Upper lobe of right lung (tissue), 1 donor: ENCODE measurements around the gene ZNF391. TPM values are rescaled to one million over a fixed set of nuclear protein-coding genes. Genes with fewer than 3 reads are reported as not detected.
A peak's percentile ranks its signal among the peaks of the same experiment; 100 is the strongest.

Experiments
- ATAC-seq: fragments of 200-7000 bp; cut with Tn5 transposase; one replicate; pipeline ENCODE4 v1.9.1; 2020; ENCODE audit warnings: mild to moderate bottlenecking, moderate library complexity
- DNase-seq: peaks from one replicate; pipeline ENCODE4 v3.0.0-alpha.2; 2020
- H3K27ac ChIP-seq: fragments of 200-600 bp; one replicate; pipeline ENCODE4 v1.8.0; 2022
- H3K27me3 ChIP-seq: fragments of 200-600 bp; one replicate; pipeline ENCODE4 v1.8.0; 2022; ENCODE audit warnings: mild to moderate bottlenecking
- H3K36me3 ChIP-seq: fragments of 200-600 bp; one replicate; pipeline ENCODE4 v1.8.0; 2022
- H3K4me1 ChIP-seq: fragments of 200-600 bp; one replicate; pipeline ENCODE4 v1.8.0; 2022
- H3K4me3 ChIP-seq: fragments of 200-600 bp; one replicate; pipeline ENCODE4 v1.8.0; 2022; ENCODE audit warnings: mild to moderate bottlenecking
- H3K9me3 ChIP-seq: fragments of 200-600 bp; one replicate; pipeline ENCODE4 v1.8.0; 2022
- intact Hi-C: fragments of 100-400 bp; cut with DNase I; formaldehyde crosslinking; loops from one replicate; pipeline ENCODE4 v1.11.0; 2022
- long read RNA-seq: library from polyadenylated mRNA; unstranded; transcript quantifications from one replicate; pipeline ENCODE4 v2.0.0, GENCODE V29; 2021
- total RNA-seq: library from RNA; stranded (reverse); fragmentation: NEBNext Ultra II Directional; extraction: Animal tissue kit (Norgen Biotek cat#: 25700); gene quantifications from one replicate; pipeline ENCODE4 v1.2.1, GENCODE V29; 2021
- TF ChIP-seq, protein P1 (sequence below): fragments of 200-600 bp; IDR thresholded peaks from one replicate; pipeline ENCODE4 v1.8.0; 2022; ENCODE audit warnings: antibody characterized with exemption
- donor health status: DM: no; HTN: yes; CAD: no; lungs with severe emphysema.

The ZNF391 gene
- 2.1 TPM for total RNA-seq
- long read RNA-seq, full-length matches to known transcripts, result 1 of 1 reads
- long read RNA-seq, partial matches to known transcripts, result 0 of 1 reads
- long read RNA-seq, other reads (novel, unspliced or antisense), result 0 of 1 reads

DNA sequence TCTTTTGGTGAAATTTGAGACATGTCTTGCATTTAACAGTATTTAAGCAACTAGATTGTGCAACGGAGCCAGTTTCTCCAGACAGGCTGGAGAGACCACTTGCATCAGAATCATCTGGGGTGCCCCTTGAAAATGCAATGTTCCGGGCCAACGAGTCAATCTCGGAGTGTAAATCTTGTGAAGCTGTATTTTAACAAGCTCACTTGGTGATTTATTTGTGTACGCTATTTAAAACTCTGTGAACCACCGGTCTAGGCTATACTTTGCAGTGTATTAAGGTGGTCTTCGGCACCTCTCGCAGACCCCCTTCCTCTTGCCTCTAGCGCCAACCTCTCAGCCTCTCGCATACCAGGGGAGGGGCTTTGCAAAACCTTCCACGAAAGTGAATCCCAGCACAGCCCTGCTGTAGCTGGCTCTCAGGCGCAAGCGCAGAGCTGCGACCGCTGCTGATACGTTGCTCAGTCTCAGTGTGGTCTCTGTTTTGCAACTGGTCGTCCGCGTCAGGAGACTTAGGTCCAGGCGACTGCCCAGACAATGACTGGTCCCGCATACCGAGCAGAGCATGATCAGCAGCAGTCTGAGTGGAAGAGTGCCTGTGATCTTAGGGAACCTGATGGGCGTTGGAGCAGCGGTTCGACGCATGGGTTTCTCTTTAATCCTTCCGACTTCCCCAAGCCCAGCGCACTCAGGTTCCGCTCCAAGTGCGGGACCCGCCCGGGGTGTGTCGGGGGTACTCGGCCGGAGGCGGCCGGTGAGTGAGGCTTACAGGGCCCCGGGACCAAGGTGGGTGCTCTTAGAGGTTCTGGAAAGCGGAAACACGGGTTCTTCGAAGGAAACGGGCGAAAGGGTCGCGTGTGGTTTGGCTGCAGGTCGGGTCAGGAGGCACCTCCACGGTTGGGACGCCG, at the start of gene ZNF391:
Gene ZNF391 (plus strand): TSS at position 467 of the 905 bp plus-strand sequence. CDS start 11,612 bp downstream, outside the sequence.
- ATAC-seq (peak; percentile 97), DNase-seq (peak; percentile 85)
- Histone ChIP-seq H3K27ac (peak within 1 kb of the TSS; percentile 79), H3K4me1 (no peaks in the 10 kb centered on the region), H3K27me3 (no peaks in the 10 kb centered on the region), H3K4me3 (peak within 1 kb of the TSS; percentile 83), H3K36me3 (no peaks in the 10 kb centered on the region), H3K9me3 (no peaks in the 10 kb centered on the region)
- intact Hi-C loops, result no loop called here
- TF ChIP-seq, protein P1, sequence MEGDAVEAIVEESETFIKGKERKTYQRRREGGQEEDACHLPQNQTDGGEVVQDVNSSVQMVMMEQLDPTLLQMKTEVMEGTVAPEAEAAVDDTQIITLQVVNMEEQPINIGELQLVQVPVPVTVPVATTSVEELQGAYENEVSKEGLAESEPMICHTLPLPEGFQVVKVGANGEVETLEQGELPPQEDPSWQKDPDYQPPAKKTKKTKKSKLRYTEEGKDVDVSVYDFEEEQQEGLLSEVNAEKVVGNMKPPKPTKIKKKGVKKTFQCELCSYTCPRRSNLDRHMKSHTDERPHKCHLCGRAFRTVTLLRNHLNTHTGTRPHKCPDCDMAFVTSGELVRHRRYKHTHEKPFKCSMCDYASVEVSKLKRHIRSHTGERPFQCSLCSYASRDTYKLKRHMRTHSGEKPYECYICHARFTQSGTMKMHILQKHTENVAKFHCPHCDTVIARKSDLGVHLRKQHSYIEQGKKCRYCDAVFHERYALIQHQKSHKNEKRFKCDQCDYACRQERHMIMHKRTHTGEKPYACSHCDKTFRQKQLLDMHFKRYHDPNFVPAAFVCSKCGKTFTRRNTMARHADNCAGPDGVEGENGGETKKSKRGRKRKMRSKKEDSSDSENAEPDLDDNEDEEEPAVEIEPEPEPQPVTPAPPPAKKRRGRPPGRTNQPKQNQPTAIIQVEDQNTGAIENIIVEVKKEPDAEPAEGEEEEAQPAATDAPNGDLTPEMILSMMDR, result no peak

DNA sequence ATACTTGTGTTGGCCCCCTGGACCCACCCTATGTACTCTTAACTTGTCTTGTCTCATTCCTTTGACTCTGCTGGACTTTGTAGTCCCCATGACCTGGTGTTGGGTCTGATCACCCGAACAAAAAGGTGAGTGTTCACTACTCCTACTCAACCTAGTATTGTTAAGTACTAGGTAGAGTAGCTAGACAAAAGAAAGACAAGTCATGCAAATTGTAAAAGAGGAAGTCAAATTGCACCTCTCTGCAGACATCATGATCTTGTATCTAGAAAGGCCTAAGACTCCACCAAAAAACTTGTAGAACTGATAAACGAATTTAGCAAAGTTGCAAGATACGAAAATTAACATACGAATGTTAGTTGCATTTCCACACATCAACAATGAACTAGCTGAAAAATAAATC, 35.7 kb upstream of the ZNF391 start:
- TF ChIP-seq, protein P1, result no peak
- Histone ChIP-seq H3K4me1 (no peaks in the 10 kb centered on the region), H3K4me3 (no peak overlapping the region), H3K27me3 (no peaks in the 10 kb centered on the region), H3K27ac (no peak overlapping the region), H3K36me3 (no peaks in the 10 kb centered on the region), H3K9me3 (peaks cover 7% of the 10 kb centered on the region)
- DNase-seq (no peak), ATAC-seq (no peak)
- intact Hi-C loops, result no loop called here

DNA sequence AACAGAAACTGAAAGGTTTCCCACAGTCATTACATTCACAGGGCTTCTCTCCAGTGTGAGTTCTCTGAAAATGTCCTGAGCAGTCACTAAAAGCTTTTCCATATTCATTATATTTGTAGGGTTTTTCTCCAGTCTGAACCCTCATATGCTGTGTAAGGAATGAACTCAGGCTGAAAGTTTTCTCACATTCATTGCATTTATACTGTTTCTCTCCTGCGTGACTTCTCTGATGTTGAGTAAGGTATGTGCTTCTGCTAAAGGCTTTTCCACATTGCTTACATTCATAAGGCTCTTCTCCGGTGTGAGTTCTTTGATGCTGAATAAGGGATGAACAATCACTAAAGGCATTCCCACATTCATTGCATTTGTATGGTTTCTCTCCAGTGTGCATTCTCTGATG, 29.8 kb upstream of the ZNF391 start:
- Histone ChIP-seq H3K27ac (no peak overlapping the region), H3K4me3 (no peak overlapping the region), H3K4me1 (no peaks in the 10 kb centered on the region), H3K9me3 (peaks cover 35% of the 10 kb centered on the region), H3K27me3 (no peaks in the 10 kb centered on the region), H3K36me3 (peaks cover 11% of the 10 kb centered on the region)
- no peak for ATAC-seq
- intact Hi-C loops, result no loop called here
- no peak for DNase-seq
- TF ChIP-seq, protein P1, result no peak

DNA sequence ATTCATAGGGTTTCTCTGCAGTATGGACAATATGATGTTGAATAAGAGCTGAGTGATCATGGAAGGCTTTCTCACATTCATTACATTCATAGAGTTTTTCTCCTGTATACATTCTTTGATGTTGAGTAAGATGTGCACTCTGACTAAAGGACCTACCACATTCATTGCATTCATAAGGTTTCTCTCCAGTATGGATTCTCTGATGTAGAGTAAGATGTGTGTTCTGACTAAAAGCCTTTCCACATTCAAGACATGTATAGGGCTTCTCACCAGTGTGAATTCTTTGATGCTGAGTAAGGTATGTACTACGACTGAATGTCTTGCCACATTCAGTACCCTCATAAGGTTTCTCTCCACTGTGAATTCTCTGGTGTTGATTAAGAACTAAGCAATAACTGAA, 29.3 kb upstream of the ZNF391 start:
- Histone ChIP-seq H3K9me3 (peaks cover 35% of the 10 kb centered on the region), H3K36me3 (peaks cover 11% of the 10 kb centered on the region), H3K4me3 (no peak overlapping the region), H3K27ac (no peak overlapping the region), H3K27me3 (no peaks in the 10 kb centered on the region), H3K4me1 (no peaks in the 10 kb centered on the region)
- DNase-seq (no peak), ATAC-seq (no peak)
- intact Hi-C loops, result no loop called here
- TF ChIP-seq, protein P1, result no peak

DNA sequence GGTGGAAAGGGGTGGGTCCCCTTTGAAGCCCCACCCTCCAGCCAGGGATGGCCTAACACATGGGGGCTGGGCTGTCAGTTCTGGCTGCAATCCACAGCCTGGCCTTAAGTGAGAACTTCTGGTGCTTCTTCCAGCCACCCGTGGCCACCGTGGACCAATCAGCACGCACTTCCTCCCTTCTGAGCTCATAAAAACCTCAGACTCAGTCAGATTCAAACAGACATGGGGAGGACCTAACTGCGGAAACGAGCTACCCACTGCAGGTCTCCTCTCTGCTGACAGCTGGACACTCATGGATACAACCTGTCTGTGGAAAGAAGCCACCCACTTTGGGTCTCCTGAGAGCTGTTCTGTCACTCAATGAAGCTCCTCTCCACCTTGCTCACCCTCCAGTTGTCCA, 20.4 kb upstream of the ZNF391 start:
- TF ChIP-seq, protein P1, result no peak
- Histone ChIP-seq H3K27ac (no peak overlapping the region), H3K4me3 (no peak overlapping the region), H3K4me1 (no peaks in the 10 kb centered on the region), H3K36me3 (no peaks in the 10 kb centered on the region), H3K9me3 (no peaks in the 10 kb centered on the region), H3K27me3 (no peaks in the 10 kb centered on the region)
- DNase-seq (no peak), ATAC-seq (no peak)
- intact Hi-C loops, result no loop called here
